HG03571 (cell line): ENCODE results near the gene ANXA3.

Experiments
- ATAC-seq: cut with Tn5 transposase; IDR thresholded peaks from one replicate; pipeline ENCODE4 v1.9.1; 2021; ENCODE audit not compliant: unreplicated experiment

ANXA3 gene

DNA sequence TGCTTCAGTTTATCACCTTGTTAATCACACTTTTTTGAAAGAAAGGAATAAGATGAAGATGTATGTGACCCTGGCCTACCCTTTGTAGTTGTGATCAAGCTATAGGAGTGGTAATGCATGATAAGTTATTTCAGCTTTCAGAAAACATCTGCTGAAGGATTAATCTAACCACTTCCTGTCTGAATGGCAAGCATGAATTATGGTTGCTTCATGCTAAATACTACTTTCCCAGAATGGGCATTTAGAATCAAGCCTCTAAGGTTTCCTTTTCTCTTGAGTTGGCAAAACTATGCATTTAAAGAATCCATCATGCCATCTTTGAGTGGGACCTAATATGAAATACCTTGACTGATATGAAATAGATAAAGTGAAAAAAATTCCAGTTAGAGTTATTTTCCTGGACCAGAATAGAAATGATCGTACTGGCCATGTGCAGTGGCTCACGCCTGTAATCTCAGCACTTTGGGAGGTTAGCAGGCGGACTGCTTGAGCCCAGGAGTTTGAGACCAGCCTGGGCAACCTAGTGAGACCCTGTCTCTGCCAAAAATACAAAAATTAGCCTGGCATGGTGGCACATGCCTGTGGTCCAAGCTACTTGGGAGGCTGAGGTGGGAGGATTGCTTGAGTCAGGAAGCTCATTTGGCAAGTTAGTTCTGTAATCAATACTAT, 59.1 kb downstream of the ANXA3 start:
- peak; percentile 47 for ATAC-seq

DNA sequence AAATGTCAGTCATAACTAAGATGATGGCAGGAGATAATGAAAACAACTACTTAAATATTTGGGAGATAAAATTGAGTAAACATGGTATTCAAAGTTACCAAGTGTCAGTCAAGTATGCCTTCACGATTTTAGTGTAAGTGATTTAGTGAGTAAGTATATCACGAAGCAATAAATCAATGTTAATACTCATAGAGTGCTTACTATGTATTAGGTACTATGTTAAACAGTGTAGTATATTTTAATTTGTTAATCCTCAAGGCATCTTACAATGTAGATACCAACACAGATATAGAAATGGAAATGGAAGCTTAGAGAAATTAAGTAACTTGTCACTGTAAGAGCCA, 59.6 kb downstream of the ANXA3 start:
- ATAC-seq, result no peak

DNA sequence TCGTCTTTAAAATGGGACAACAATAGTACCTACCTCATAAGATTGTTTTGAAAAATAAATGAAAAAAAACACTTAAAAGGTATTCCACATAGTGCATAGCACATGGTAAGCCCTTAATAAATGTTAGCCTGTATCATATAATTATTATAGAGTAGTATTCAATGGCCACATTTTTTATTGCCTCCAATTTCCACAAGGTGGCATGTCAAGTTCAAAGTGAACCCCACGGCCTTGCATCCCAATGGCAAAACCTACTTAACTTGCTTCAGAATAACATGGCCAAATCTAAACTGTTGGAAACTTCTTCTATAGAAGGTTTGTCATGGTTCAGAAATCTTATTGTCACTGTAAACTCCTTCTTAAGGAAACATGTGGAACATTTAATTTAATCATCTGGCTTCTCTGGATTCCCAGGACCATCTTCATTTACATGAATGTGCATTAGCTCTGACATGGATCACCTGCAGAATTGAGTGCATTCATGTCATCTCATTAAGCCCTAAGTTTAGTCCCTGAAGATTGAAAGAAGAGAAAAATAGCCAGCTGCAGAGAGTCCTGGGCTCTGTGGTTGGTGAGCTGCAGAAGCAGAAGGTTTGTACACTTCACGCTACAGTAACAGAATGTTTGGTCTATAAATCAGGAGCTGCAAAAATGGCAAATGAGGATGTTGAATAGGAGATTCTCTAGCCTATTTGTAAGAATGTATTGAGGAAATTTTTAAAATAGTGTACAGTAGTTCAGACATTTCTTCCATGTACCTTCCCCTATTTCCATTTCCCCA, 61.0 kb downstream of the ANXA3 start:
- peak; percentile 38 for ATAC-seq

DNA sequence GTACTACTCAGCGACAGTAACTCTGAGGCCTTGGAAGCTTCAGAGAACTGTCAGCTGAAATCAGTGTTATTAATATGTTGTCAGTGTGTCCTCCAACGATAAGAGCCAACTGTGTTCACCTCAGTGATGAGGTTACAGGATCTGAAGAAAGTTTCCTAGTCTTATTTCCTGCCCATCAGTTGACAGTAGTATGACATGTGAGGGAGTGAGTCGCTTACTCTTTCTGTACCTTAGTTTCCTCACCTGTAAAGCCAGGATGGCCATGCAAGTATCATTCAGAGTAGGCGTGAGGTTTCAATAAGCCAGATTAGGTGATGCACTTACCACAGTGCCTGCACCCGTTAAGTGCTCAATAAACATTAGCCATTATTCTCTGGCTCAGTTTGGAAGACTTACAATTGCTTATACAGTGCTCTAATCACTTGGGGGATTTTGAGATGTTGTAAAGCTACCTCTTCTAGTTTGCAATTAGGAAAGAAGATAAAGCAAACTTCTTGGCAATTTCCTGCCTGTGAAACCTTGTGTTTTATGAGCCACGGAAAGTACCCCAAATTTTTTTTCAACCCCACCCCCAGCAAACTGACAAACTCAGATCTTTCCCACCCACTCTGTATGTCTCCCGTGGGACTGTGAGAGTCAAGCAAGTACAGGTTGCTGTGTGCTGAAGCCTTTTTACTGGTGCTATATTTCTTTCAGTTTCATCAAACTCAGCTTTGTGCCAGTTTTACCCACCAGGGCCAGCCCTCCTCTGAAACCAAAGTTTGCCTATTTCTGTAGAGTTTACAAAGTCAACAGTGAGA, 62.2 kb downstream of the ANXA3 start:
- ATAC-seq, result peak; percentile 65

DNA sequence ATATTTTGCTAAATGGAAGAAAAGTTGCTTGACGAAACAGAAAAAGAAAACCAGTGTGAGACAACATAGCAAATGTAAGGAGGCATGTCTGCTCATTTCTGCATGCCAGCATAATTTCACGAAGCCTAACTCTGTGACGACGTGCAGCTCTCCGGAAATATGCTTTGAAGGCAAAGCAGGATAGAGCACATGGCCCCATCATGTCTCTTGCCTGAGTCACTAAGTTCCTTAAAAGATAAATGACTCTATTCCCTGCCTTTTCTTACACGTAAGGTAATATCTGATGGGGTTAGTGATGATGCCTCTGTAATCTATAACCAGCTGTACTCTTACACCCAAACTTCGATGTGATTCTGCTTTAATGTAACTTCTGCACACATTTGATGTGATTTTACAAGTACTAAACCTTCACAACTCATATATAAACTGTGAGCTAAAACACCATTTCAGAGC, 64.5 kb downstream of the ANXA3 start:
- ATAC-seq, result no peak

DNA sequence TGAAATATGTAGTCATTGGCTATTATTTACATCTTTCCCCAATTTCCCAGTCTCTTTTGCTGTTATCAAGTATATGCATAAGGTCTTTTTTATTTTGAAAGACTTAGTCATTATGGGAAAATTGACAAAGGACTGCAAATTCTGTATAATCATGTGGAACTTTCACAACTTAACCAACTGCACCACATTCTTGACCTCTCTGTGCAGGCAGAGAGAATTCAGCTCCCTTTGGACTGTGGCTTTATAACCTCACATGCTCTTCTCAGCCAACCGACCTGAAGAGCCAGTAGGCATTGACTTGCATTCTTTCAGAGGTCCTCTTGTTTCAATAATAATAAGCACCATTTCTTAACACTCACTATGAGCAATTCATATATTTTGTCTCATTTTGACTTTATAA, 66.9 kb downstream of the ANXA3 start:
- no peak for ATAC-seq

- ATAC-seq, result no peak
These were observed 69.8 kb downstream of the ANXA3 start for GRCh38 chr4:78621395-78621794.

- ATAC-seq, result no peak
These were observed 70.8 kb downstream of the ANXA3 start for GRCh38 chr4:78622253-78622979.

GRCh38 chr4:78624048-78624447, 72.5 kb downstream of the ANXA3 start:
- no peak for ATAC-seq

GRCh38 chr4:78625073-78625472, 73.5 kb downstream of the ANXA3 start:
- ATAC-seq, result peak; percentile 60

DNA sequence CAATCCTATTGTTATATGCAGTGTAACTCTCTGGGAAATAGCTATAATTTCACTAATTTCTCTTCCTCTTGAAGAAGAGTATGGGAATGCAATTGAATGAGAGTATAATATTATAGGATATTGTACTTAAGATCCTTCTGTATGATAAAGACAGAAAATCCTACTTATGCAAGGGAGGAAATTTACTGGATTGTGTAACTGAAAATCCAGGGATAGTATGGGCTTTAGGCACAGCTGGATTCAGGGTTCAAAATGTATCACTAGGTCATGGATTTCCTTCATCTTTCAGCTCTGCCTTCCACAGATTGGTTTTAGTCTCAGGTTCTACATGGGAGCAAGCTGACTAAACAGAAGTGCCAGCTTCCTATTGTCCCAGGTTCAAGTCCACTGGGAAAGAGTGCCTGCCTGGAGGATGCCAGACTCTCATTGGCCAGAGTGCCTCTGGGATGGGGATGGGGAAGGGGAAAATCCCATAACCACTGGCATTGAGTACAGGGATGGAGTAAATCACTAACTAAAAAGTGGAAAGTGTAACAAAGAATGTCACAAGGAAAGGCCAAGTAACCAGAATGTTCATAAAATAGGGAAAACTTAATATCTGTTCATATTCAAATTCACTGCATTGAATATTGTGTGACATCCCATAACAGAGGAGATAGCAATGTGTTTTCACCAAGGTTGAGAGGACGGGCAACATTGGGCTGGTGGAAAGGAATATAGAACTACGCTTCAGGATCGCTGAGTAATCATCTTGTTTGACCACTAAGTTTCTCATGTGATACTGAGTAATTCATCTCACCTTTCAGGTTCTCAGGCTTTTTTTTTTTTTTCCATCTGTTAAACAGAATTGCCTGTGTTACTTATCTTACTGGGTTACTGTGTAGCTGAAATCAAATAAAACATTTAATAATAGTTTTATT, 75.7 kb downstream of the ANXA3 start:
- no peak for ATAC-seq

- ATAC-seq, result no peak
These were observed 76.6 kb downstream of the ANXA3 start for GRCh38 chr4:78627966-78628678.

GRCh38 chr4:78629991-78630541, 78.5 kb downstream of the ANXA3 start:
- no peak for ATAC-seq

DNA sequence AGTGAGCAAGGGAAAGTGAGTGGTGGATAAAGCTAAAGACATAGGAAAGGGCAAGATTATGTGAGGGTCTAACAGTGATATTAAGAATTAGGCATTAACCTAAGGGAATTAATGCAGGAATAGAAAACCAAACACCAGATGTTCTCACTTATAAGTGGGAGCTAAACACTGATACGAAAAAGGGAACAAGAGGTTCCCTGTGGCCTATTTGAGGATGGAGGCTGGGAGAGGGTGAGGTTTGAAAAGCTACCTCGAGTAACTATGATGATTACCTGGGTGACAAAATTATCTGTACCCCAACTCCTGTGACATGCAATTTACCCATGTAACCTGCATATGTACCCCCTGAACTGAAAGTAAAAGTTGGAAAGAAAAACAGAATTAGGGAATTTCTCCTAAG, 79.0 kb downstream of the ANXA3 start:
- ATAC-seq, result no peak

GRCh38 chr4:78634011-78634664, 82.6 kb downstream of the ANXA3 start:
- no peak for ATAC-seq

DNA sequence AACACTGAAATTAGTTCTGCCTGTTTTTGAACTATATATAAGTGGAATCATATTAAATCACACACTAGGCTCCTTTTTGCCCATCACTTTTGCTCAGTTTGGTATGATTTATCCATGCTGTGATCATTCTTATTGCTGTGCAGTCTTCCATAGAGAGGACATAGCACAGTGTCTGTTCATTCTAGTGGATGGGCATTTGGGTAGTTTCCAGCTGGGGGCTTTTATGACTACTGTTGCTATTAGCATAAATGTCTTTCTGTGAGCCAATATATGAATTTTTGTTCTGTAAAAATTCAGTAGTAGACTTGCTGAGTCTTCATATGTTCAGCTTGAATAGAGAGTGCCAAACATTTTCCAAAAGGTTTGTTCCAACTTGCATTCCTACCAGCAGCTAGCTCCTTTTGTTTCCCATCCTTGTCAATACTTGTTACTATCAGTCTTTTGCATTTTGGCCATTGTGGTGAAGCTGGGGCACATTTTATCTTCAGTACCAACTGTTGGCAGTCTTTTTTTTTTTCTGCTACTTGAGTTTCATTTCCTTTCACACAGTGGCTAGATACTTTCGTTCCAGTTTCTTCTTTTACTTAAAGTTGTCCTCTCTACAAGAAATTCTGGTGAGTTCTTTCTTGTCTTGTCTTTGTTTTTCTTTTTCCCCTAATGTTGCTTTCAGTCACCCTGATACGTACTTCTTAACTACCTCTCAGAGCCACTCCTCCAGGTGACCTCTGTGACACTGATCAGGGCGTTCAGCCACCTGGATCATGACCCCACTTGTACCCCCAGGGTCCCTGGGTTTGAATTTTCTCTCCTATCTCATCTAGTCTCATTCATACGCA, 87.0 kb downstream of the ANXA3 start:
- peak; percentile 82 for ATAC-seq

GRCh38 chr4:78640714-78641113, 89.1 kb downstream of the ANXA3 start:
- no peak for ATAC-seq

DNA sequence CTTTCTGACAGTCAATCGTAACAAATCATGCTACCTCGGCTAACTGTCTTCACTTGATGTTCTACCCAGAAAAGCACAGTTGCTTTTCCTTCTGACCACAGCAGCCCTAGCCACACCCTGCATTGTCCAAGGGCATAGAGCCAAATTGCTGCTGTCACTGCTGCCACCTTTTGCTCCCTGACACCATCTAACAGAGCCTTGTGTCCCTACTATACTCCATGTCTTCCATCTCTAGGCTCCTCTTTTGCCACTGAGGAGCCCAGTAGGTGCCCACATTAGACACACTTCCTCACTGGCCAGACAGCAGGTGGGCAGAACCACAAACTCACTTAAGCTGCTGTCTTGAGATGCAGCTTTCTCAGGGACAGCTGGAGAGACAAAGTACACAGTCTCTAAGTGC, 91.4 kb downstream of the ANXA3 start:
- ATAC-seq, result no peak
